Smooth muscle cell (in vitro differentiated cells): Measurements from ENCODE around the gene DBR1. TPM values are rescaled to one million over a fixed set of nuclear protein-coding genes. Genes with fewer than 3 reads are reported as not detected.

Experiments
- DNase-seq: peaks from one replicate; lab custom pipeline; 2025; ENCODE audit not compliant: unreplicated experiment; lab: John Stamatoyannopoulos, UW
- H2AFZ ChIP-seq: fragments of 200-600 bp; sonication (generic); 2 replicates; pipeline ENCODE4 v1.6.0; 2016; ENCODE audit warnings: antibody characterized with exemption, low read depth, mild to moderate bottlenecking
- H3F3A ChIP-seq: fragments of 200-600 bp; sonication (generic); 2 replicates; pipeline ENCODE4 v1.6.0; 2017; ENCODE audit warnings: antibody characterized with exemption, low read depth
- H3K27ac ChIP-seq: fragments of 200-600 bp; sonication (generic); 2 replicates; pipeline ENCODE4 v1.5.1; 2016; ENCODE audit warnings: low read depth, mild to moderate bottlenecking
- H3K27me3 ChIP-seq: fragments of 200-600 bp; sonication (generic); 2 replicates; pipeline ENCODE4 v1.6.1; 2016; ENCODE audit warnings: low read depth, mild to moderate bottlenecking
- H3K36me3 ChIP-seq: fragments of 200-600 bp; sonication (generic); 2 replicates; pipeline ENCODE4 v1.5.1; 2016; ENCODE audit warnings: low read depth
- H3K4me1 ChIP-seq: fragments of 200-600 bp; sonication (generic); 2 replicates; pipeline ENCODE4 v1.5.1; 2016; ENCODE audit warnings: low read depth
- H3K4me2 ChIP-seq: fragments of 200-600 bp; sonication (generic); 2 replicates; pipeline ENCODE4 v1.6.0; 2016; ENCODE audit warnings: mild to moderate bottlenecking
- H3K4me3 ChIP-seq: fragments of 200-600 bp; sonication (generic); 2 replicates; pipeline ENCODE4 v1.5.1; 2016; ENCODE audit warnings: mild to moderate bottlenecking
- H3K79me2 ChIP-seq: fragments of 200-600 bp; sonication (generic); 2 replicates; pipeline ENCODE4 v1.6.0; 2016; ENCODE audit warnings: low read depth, mild to moderate bottlenecking
- H3K9ac ChIP-seq: fragments of 200-600 bp; sonication (generic); 2 replicates; pipeline ENCODE4 v1.6.0; 2016; ENCODE audit warnings: low read depth
- H3K9me3 ChIP-seq: fragments of 200-600 bp; sonication (generic); replicated peaks from 2 replicates; pipeline ENCODE4 v1.5.1; 2016; ENCODE audit warnings: low read depth
- H4K20me1 ChIP-seq: fragments of 200-600 bp; sonication (generic); 2 replicates; pipeline ENCODE4 v1.6.0; 2016; ENCODE audit warnings: low read depth
- WGBS: methylation state at CpG from one replicate; pipeline ENCODE4 v1.1.7; 2016; ENCODE audit warnings: low lambda C conversion rate; 5-methylcytosine and 5-hydroxymethylcytosine counted together
- polyA plus RNA-seq: library from polyadenylated mRNA; unstranded; fragments of >200 nt; fragmentation: Nextera tagmentation; extraction: Ambion mirVana; gene quantifications from 2 replicates; pipeline ENCODE4 v1.2.1, GENCODE V29; 2016
- total RNA-seq: library from RNA; depleted of rRNA; stranded (reverse); fragments of >200 nt; gene quantifications from 2 replicates; pipeline ENCODE4 v1.2.3, GENCODE V29; 2014
- TF ChIP-seq, protein P1 (sequence below): fragments of 200-600 bp; sonication (generic); IDR thresholded peaks from 2 replicates; pipeline ENCODE4 v1.5.1; 2017; ENCODE audit warnings: borderline replicate concordance, mild to moderate bottlenecking, antibody characterized with exemption; ENCODE audit not compliant: insufficient read depth, poor library complexity, severe bottlenecking

The DBR1 gene
- total and polyA plus RNA-seq, 2 experiments from 2014 or later = 13.8 to 15.1 TPM

DNA sequence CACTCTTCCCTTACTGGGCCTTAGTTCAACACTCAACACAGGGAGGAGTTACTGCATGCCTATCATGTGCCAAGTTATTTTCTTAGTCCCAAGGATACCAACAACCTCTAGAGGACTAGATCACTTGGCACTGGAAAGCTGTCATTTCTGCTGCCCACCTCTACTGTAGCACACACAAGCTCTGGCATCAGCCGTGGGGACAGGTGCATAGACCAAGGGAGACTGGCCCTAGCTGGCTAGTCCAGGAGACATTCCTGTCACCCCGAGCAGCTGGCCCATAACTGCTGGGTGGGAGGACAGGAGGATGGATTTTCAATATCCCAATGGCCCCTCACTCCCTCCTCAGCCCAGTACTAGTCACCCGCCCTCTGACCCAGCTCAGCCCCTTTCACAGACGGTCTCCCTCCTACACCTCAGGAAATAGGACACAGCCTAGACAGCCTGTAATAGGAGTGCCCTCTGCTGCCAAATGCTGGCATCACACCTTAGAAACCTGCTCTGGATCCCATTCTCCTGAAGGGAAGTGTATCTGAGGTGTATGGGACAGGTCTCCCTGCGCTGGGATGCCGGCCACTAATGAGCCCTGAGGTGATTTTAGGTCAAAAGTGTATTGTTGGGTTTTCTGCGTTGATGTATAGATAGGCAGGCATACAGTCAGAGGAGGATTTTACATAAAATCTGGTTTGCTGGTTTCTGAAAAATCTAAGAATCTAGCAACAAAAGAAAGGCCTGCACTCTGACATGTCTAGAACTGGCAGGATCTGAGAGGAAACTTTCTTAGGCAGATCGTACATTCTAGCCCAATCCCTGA is 55.9 kb downstream of the DBR1 start:
- H3K9ac ChIP-seq = no peak overlapping the region
- WGBS = 46% methylated on average over 8 of the region's 8 CpGs
- no peaks in the 10 kb centered on the region for H3K9me3 ChIP-seq
- TF ChIP-seq, protein P1, sequence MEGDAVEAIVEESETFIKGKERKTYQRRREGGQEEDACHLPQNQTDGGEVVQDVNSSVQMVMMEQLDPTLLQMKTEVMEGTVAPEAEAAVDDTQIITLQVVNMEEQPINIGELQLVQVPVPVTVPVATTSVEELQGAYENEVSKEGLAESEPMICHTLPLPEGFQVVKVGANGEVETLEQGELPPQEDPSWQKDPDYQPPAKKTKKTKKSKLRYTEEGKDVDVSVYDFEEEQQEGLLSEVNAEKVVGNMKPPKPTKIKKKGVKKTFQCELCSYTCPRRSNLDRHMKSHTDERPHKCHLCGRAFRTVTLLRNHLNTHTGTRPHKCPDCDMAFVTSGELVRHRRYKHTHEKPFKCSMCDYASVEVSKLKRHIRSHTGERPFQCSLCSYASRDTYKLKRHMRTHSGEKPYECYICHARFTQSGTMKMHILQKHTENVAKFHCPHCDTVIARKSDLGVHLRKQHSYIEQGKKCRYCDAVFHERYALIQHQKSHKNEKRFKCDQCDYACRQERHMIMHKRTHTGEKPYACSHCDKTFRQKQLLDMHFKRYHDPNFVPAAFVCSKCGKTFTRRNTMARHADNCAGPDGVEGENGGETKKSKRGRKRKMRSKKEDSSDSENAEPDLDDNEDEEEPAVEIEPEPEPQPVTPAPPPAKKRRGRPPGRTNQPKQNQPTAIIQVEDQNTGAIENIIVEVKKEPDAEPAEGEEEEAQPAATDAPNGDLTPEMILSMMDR = peak; percentile 74
- no peaks in the 10 kb centered on the region for H3K36me3 ChIP-seq
- H3K4me2 ChIP-seq = no peak overlapping the region
- peak; percentile 23 for DNase-seq
- H3F3A ChIP-seq = peaks cover 5% of the 10 kb centered on the region
- H3K4me3 ChIP-seq = no peak overlapping the region
- peaks cover 15% of the 10 kb centered on the region for H3K4me1 ChIP-seq
- H2AFZ ChIP-seq = no peak overlapping the region
- H3K27ac ChIP-seq = no peak overlapping the region
- H3K27me3 ChIP-seq = no peaks in the 10 kb centered on the region
- H4K20me1 ChIP-seq = peaks cover 3% of the 10 kb centered on the region
- peaks cover 9% of the 10 kb centered on the region for H3K79me2 ChIP-seq

- peaks cover 37% of the 10 kb centered on the region for H4K20me1 ChIP-seq
- H3K9ac ChIP-seq = peak within 1 kb of the TSS; percentile 77
- no peaks in the 10 kb centered on the region for H3K27me3 ChIP-seq
- peaks cover 19% of the 10 kb centered on the region for H3K4me1 ChIP-seq
- peak within 1 kb of the TSS; percentile 83 for H2AFZ ChIP-seq
- H3K9me3 ChIP-seq = no peaks in the 10 kb centered on the region
- no peaks in the 10 kb centered on the region for H3K36me3 ChIP-seq
- H3K79me2 ChIP-seq = peaks cover 44% of the 10 kb centered on the region
- DNase-seq = peak; percentile 83
- H3K4me3 ChIP-seq = peak within 1 kb of the TSS; percentile 95
- peak within 1 kb of the TSS; percentile 88 for H3K4me2 ChIP-seq
- WGBS = under 1% methylated on average over 70 of the region's 86 CpGs
- peaks cover 5% of the 10 kb centered on the region for H3F3A ChIP-seq
- H3K27ac ChIP-seq = peak within 1 kb of the TSS; percentile 92
- TF ChIP-seq, protein P1 = peak; percentile 43
Measured at GRCh38 chr3:138114988-138115971, 59.4 kb downstream of the DBR1 start, which contains the start of gene DZIP1L. Gene DZIP1L, minus strand, starts transcription at chr3:138115608. Its CDS starts 11,637 bp downstream, at chr3:138103971.

DNA sequence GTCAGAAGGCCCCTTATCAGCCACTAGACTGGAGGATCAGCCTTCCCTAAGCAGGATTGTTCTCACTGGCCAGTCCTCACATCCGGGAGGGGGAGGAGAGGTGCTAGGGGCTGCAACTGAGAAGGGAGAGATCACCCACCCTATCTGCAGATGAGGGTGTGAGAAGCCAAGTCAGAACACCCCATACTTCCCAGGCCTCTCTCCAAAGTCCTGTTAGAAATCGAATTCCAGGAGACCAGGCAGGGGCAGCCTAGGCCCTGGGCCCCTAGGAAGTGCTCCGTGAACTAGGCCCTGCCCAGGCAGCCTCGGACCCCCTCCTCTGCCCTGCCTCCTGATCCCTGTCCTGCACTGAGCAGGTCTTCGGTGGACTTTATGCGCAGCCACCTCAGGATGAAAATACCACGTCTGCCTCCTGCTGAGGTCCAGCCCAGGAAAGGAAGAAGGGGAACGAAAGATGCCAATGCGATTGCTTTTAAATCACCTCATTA is 60.2 kb downstream of the DBR1 start:
- Histone ChIP-seq H3K79me2 (peaks cover 52% of the 10 kb centered on the region), H3K4me3 (peak overlapping the region; percentile 95), H3F3A (peaks cover 5% of the 10 kb centered on the region), H3K4me1 (peaks cover 19% of the 10 kb centered on the region), H3K36me3 (no peaks in the 10 kb centered on the region), H3K9me3 (no peaks in the 10 kb centered on the region), H3K27me3 (no peaks in the 10 kb centered on the region), H3K27ac (peak overlapping the region; percentile 92), H3K4me2 (peak overlapping the region; percentile 88), H2AFZ (peak overlapping the region; percentile 83), H4K20me1 (peaks cover 45% of the 10 kb centered on the region), H3K9ac (peak overlapping the region; percentile 77)
- TF ChIP-seq, protein P1 = no peak
- WGBS = 2% methylated on average over 9 of the region's 9 CpGs
- no peak for DNase-seq
